Activated naive CD8-positive, alpha-beta T cell treated with anti-CD3 and anti-CD28 coated beads, Interleukin-2, amount 50 U/mL, for 24 hours (primary cell): ENCODE measurements around the gene XPR1.

Experiments used
- ATAC-seq: fragments of 150-1000 bp; cut with Tn5 transposase; one replicate; pipeline ENCODE4 v1.10.0; 2021
- DNase-seq: peaks from one replicate; pipeline ENCODE4 v3.0.0; 2021
- H3K27ac Mint-ChIP-seq: one replicate; pipeline ENCODE4 v1.8.0; 2021; ENCODE audit warnings: mild to moderate bottlenecking, mixed read lengths
- H3K27me3 Mint-ChIP-seq: one replicate; pipeline ENCODE4 v1.8.0; 2021; ENCODE audit warnings: mixed read lengths
- H3K36me3 Mint-ChIP-seq: one replicate; pipeline ENCODE4 v1.8.0; 2021; ENCODE audit warnings: low read depth, mixed read lengths
- H3K4me1 Mint-ChIP-seq: one replicate; pipeline ENCODE4 v1.8.0; 2021; ENCODE audit warnings: mixed read lengths
- H3K4me3 Mint-ChIP-seq: one replicate; pipeline ENCODE4 v1.8.0; 2021; ENCODE audit warnings: mild to moderate bottlenecking, moderate library complexity, mixed read lengths
- H3K9me3 Mint-ChIP-seq: one replicate; pipeline ENCODE4 v1.8.0; 2021; ENCODE audit warnings: mixed read lengths

Gene XPR1

GRCh38 chr1:180923021-180923841, 291.4 kb downstream of the XPR1 start:
- no peak overlapping the region for H3K27ac Mint-ChIP-seq
- DNase-seq, result no peak
- no peaks in the 10 kb centered on the region for H3K27me3 Mint-ChIP-seq
- H3K4me1 Mint-ChIP-seq, result no peaks in the 10 kb centered on the region
- no peak for ATAC-seq
- no peaks in the 10 kb centered on the region for H3K36me3 Mint-ChIP-seq
- H3K4me3 Mint-ChIP-seq, result no peak overlapping the region
- no peaks in the 10 kb centered on the region for H3K9me3 Mint-ChIP-seq

- H3K9me3 Mint-ChIP-seq, result no peaks in the 10 kb centered on the region
- no peak overlapping the region for H3K27ac Mint-ChIP-seq
- H3K36me3 Mint-ChIP-seq, result no peaks in the 10 kb centered on the region
- no peak for DNase-seq
- no peak for ATAC-seq
- H3K4me1 Mint-ChIP-seq, result no peaks in the 10 kb centered on the region
- H3K27me3 Mint-ChIP-seq, result no peaks in the 10 kb centered on the region
- no peak overlapping the region for H3K4me3 Mint-ChIP-seq
Measured at GRCh38 chr1:180923887-180924286, 292.1 kb downstream of the XPR1 start.

- Mint-ChIP-seq H3K36me3 (no peaks in the 10 kb centered on the region), H3K4me3 (no peak overlapping the region), H3K4me1 (no peaks in the 10 kb centered on the region), H3K27ac (no peak overlapping the region), H3K27me3 (no peaks in the 10 kb centered on the region), H3K9me3 (no peaks in the 10 kb centered on the region)
- DNase-seq, result no peak
- ATAC-seq, result no peak
Measured at GRCh38 chr1:180924939-180925338, 293.1 kb downstream of the XPR1 start.

- H3K9me3 Mint-ChIP-seq, result no peaks in the 10 kb centered on the region
- H3K4me1 Mint-ChIP-seq, result no peaks in the 10 kb centered on the region
- no peaks in the 10 kb centered on the region for H3K36me3 Mint-ChIP-seq
- no peak for ATAC-seq
- no peak overlapping the region for H3K4me3 Mint-ChIP-seq
- no peaks in the 10 kb centered on the region for H3K27me3 Mint-ChIP-seq
- DNase-seq, result no peak
- no peak overlapping the region for H3K27ac Mint-ChIP-seq
Measured at GRCh38 chr1:180925471-180926051, 293.7 kb downstream of the XPR1 start.

GRCh38 chr1:180926164-180926981, 294.6 kb downstream of the XPR1 start:
- no peaks in the 10 kb centered on the region for H3K36me3 Mint-ChIP-seq
- no peaks in the 10 kb centered on the region for H3K4me1 Mint-ChIP-seq
- H3K27ac Mint-ChIP-seq, result no peak overlapping the region
- H3K4me3 Mint-ChIP-seq, result no peak overlapping the region
- H3K27me3 Mint-ChIP-seq, result no peaks in the 10 kb centered on the region
- no peaks in the 10 kb centered on the region for H3K9me3 Mint-ChIP-seq
- ATAC-seq (no peak), DNase-seq (no peak)

GRCh38 chr1:180927348-180927747, 295.5 kb downstream of the XPR1 start:
- Mint-ChIP-seq H3K27me3 (no peaks in the 10 kb centered on the region), H3K27ac (no peak overlapping the region), H3K4me3 (no peak overlapping the region), H3K4me1 (no peaks in the 10 kb centered on the region), H3K36me3 (no peaks in the 10 kb centered on the region), H3K9me3 (no peaks in the 10 kb centered on the region)
- DNase-seq (no peak), ATAC-seq (no peak)

GRCh38 chr1:180927841-180928240, 296.0 kb downstream of the XPR1 start:
- Mint-ChIP-seq H3K27me3 (no peaks in the 10 kb centered on the region), H3K9me3 (no peaks in the 10 kb centered on the region), H3K4me1 (no peaks in the 10 kb centered on the region), H3K27ac (no peak overlapping the region), H3K36me3 (no peaks in the 10 kb centered on the region), H3K4me3 (no peak overlapping the region)
- DNase-seq (no peak), ATAC-seq (no peak)

- H3K27me3 Mint-ChIP-seq, result no peaks in the 10 kb centered on the region
- no peak overlapping the region for H3K4me3 Mint-ChIP-seq
- DNase-seq, result no peak
- H3K27ac Mint-ChIP-seq, result no peak overlapping the region
- no peaks in the 10 kb centered on the region for H3K4me1 Mint-ChIP-seq
- ATAC-seq, result no peak
- H3K9me3 Mint-ChIP-seq, result no peaks in the 10 kb centered on the region
- H3K36me3 Mint-ChIP-seq, result no peaks in the 10 kb centered on the region
Measured at GRCh38 chr1:180928331-180929230, 296.8 kb downstream of the XPR1 start.

GRCh38 chr1:180929389-180929788, 297.6 kb downstream of the XPR1 start:
- DNase-seq, result no peak
- Mint-ChIP-seq H3K36me3 (no peaks in the 10 kb centered on the region), H3K9me3 (no peaks in the 10 kb centered on the region), H3K27me3 (no peaks in the 10 kb centered on the region), H3K27ac (no peak overlapping the region), H3K4me1 (peaks cover under 1% of the 10 kb centered on the region), H3K4me3 (no peak overlapping the region)
- ATAC-seq, result no peak

- no peak overlapping the region for H3K4me3 Mint-ChIP-seq
- H3K9me3 Mint-ChIP-seq, result no peaks in the 10 kb centered on the region
- H3K27me3 Mint-ChIP-seq, result no peaks in the 10 kb centered on the region
- no peak for DNase-seq
- H3K27ac Mint-ChIP-seq, result no peak overlapping the region
- no peak for ATAC-seq
- peaks cover 3% of the 10 kb centered on the region for H3K4me1 Mint-ChIP-seq
- H3K36me3 Mint-ChIP-seq, result no peaks in the 10 kb centered on the region
Measured at GRCh38 chr1:180930687-180931086, 298.9 kb downstream of the XPR1 start.

GRCh38 chr1:180931529-180931928, 299.7 kb downstream of the XPR1 start:
- H3K27ac Mint-ChIP-seq, result no peak overlapping the region
- DNase-seq (no peak), ATAC-seq (no peak)
- H3K36me3 Mint-ChIP-seq, result no peaks in the 10 kb centered on the region
- no peak overlapping the region for H3K4me3 Mint-ChIP-seq
- H3K4me1 Mint-ChIP-seq, result peaks cover 3% of the 10 kb centered on the region
- H3K27me3 Mint-ChIP-seq, result no peaks in the 10 kb centered on the region
- H3K9me3 Mint-ChIP-seq, result no peaks in the 10 kb centered on the region

- DNase-seq (no peak), ATAC-seq (no peak)
- no peak overlapping the region for H3K4me3 Mint-ChIP-seq
- no peaks in the 10 kb centered on the region for H3K27me3 Mint-ChIP-seq
- no peaks in the 10 kb centered on the region for H3K36me3 Mint-ChIP-seq
- H3K9me3 Mint-ChIP-seq, result no peaks in the 10 kb centered on the region
- H3K27ac Mint-ChIP-seq, result no peak overlapping the region
- peaks cover 3% of the 10 kb centered on the region for H3K4me1 Mint-ChIP-seq
Measured at GRCh38 chr1:180932378-180932777, 300.6 kb downstream of the XPR1 start.

GRCh38 chr1:180933141-180933540, 301.3 kb downstream of the XPR1 start:
- peaks cover 3% of the 10 kb centered on the region for H3K4me1 Mint-ChIP-seq
- ATAC-seq (no peak), DNase-seq (no peak)
- H3K36me3 Mint-ChIP-seq, result no peaks in the 10 kb centered on the region
- no peaks in the 10 kb centered on the region for H3K27me3 Mint-ChIP-seq
- no peak overlapping the region for H3K27ac Mint-ChIP-seq
- no peak overlapping the region for H3K4me3 Mint-ChIP-seq
- no peaks in the 10 kb centered on the region for H3K9me3 Mint-ChIP-seq

GRCh38 chr1:180934563-180934962, 302.7 kb downstream of the XPR1 start:
- H3K27me3 Mint-ChIP-seq, result no peaks in the 10 kb centered on the region
- no peaks in the 10 kb centered on the region for H3K36me3 Mint-ChIP-seq
- H3K4me1 Mint-ChIP-seq, result peaks cover 3% of the 10 kb centered on the region
- ATAC-seq (no peak), DNase-seq (no peak)
- H3K4me3 Mint-ChIP-seq, result no peak overlapping the region
- H3K27ac Mint-ChIP-seq, result no peak overlapping the region
- no peaks in the 10 kb centered on the region for H3K9me3 Mint-ChIP-seq
